ENCODE results near the gene INSR.
"Not testable (repeated sequence)": the region's sequence is repeated elsewhere in the genome, so short reads cannot be mapped to it uniquely, and the experiment has no call there.

Gene INSR

GRCh38 chr19:7257148-7258040 lies 36.8 kb downstream of the INSR start:
- no peak for DNase-seq

- no peak for DNase-seq
These were observed 38.6 kb downstream of the INSR start for GRCh38 chr19:7255631-7256030.

DNA sequence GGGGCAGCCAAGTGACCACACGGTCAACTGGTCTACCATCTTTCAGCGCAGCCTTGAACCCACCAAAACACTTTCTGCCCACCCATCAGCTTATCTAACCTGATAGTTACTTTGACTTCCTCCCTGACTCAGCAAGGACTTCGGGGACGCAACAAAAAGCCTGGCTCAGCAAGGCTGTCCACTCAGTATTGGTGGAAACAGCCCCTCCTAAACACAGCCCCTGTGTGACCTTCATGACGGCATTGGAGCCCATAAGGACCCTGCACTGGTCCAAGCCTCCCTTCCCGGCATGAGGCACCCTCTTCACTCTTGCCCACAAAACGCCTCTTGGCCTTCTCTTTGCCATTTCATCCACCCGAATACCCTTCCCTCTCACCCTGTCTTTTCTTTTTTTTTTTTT lies 39.1 kb downstream of the INSR start:
- no peak for DNase-seq

DNA sequence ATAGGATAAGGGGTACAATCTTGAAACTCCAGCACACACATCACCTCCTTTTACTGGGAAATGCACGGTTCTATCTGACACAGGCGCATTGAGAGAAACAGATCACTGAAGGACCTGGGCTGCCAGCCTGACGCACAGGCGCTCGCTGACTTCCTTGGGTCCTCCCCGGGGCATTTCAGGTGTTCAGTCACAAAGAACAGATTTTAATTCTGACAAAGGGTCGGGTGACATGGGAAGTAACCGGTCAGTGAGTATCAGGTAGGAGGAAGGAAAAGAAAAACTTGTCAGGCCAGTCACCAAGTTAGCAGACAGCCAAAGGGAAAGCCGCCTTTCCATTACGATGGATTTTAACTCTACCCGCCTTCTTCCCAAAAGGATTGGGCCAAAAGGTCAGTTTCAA lies 39.6 kb downstream of the INSR start:
- DNase-seq: no peak

DNA sequence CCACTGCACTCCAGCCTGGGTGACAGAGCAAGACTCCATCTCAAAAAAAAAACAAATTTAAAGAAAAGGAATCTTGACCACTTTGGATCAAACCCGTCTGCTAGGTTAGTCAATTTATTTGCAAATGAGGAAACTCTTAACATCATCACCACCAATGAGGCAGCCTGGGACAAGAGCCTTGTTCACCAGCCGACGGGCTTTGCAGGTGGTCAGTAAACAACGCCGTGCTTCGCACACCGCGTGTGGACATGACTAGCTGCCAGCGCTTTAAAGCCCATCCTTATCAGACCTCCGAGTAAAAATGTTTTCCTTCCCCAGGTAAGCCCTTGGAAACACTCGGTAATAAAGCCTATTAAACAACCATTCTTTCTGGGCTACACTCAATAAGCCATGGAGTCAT lies 41.9 kb downstream of the INSR start:
- no peak for DNase-seq

GRCh38 chr19:7251494-7251893 lies 42.7 kb downstream of the INSR start:
- DNase-seq: no peak

DNA sequence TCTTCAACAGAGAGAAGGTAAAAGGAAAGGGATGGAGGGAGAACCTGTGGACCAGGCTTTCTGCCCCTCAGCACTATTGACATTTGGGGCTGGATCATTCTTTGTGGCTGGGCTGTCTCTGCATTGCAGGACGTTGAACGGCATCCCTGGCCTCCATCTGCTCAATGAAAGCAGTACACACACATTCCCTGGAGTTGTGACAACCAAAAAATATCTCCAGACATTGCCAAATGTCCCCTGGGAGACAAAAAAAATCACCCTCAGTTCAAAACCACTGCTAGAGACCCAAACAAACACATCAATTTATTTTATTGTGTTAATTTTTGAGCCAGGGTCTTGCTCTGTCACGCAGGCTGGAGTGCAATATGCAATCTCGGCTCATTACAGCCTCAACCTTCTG lies 43.3 kb downstream of the INSR start:
- DNase-seq: no peak

- no peak for DNase-seq
These were observed 44.1 kb downstream of the INSR start for GRCh38 chr19:7250057-7250596.

DNA sequence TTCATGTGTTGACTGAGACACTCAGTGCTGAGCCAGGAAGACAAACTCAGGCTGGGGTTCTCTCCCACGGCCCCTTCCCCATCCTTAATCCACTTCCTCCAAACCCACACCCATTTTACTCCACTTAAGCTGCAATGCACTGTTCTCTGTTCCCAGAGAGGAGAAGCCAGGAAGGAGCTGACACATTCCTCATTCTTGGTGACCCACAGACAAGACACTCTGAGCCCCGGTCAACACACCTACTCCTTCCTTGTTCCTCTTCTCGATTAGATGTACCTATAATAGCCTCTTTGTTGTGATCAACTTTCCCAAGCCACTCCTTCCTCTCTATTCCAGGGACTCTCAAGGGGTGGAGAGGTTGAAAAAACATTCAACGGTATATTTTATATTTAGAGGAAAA lies 47.1 kb downstream of the INSR start:
- no peak for DNase-seq

GRCh38 chr19:7246601-7247000 lies 47.6 kb downstream of the INSR start:
- no peak for DNase-seq

- no peak for DNase-seq
These were observed 51.5 kb downstream of the INSR start for GRCh38 chr19:7242601-7243258.

DNA sequence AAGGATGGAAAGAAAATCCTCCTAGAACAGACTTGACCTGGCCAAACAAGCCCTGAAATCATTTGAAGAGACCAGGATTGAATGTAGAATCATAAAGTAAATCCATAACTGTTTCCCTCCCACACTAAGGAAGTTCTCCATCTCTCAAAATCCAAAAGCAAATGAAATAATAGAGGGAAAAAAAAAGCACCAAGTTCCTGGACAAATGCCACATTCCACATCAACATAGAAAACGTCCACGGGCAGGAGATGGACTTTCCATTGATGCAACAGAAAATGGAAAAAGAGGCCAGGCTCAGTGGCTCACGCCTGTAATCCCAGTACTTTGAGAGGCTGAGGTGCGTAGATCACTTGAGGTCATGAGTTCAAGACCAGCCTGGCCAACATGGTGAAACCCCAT lies 56.2 kb downstream of the INSR start:
- DNase-seq: no peak

- no peak for DNase-seq
These were observed 58.1 kb downstream of the INSR start for GRCh38 chr19:7236153-7236552.

DNA sequence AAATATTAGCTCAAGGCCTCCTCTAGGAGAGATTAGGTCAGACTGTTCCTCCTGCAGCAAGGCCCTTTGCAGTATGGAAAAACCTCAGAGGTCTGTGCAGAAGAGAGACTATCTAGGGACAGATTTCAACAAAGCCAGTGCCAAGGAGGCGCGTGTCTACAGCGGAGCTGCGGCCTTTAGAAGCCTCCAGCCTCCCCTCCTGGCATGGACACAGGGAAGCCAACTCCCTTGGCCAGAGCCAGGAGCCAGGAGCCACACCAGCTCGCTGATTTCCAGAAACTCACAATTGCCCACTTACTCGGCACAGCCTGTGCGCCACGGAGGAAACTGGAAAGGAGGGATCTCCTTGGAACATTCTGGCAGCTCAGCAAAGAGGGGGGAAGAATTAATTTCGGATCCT lies 63.4 kb downstream of the INSR start:
- no peak for DNase-seq

DNA sequence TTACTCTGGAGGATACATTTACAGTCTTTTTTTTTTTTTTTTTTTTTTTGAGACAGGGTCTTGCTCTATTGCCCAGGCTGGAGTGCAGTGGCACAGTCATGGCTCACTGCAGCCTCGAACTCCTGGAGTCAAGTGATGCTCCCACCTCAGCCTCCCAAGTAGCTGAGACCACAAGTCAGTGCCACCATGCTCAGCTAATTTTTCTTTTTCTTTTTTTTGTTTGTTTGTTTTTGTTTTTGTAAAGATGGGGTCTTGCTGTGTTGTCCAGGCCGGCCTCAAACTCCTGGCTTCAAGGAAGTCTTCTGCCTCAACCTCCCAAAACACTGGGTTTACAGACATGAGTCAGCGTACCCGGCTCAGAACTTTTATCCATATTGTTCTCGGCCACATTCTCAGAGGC lies 64.5 kb downstream of the INSR start:
- DNase-seq: no peak

DNA sequence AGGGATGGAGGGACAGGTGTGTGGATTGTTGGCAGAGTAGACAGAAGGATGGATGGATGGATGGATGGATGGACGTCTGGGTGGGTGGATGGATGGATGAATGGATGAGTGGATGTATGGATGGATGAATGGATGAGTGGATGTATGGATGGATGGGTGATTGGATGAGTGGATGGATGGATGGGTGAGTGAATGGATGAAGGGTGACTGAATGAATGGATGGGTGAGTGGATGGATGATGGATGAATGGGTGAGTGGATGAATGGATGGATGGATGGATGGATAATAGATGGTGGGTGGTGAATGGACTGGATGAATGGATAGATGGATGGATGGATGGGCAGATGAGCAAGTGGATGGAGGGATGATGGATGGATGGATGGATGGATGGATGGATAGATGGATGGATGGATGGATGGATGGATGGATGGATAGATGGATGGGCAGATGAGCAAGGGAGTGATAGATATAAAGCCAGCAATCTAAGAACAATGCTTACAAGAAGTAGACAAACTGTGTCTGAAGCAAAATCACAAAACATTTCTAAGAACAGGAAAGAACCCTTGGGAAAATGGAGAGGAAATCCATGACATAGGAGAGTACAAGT lies 65.2 kb downstream of the INSR start:
- DNase-seq: no peak

DNA sequence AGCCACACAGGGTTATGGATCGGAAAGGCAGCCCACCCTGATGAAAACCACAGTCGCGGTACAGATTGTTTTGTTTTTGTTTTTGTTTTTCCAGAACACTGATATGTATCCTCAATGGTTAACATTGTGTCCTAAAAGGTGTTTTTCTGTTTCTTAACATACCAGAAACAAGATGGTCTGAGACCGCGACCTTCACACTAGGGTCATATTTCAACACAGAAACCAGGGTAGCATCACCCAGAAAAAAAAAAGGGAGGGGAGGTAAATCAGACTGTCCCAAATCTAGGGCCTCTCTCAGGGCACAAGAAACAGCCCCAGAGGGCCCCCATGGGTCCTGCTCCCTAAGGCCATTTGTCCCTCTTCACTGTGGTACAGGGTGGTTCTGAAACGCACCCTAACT lies 66.5 kb downstream of the INSR start:
- no peak for DNase-seq

- DNase-seq: not testable (repeated sequence)
These were observed 67.1 kb downstream of the INSR start for GRCh38 chr19:7227149-7227548.

DNA sequence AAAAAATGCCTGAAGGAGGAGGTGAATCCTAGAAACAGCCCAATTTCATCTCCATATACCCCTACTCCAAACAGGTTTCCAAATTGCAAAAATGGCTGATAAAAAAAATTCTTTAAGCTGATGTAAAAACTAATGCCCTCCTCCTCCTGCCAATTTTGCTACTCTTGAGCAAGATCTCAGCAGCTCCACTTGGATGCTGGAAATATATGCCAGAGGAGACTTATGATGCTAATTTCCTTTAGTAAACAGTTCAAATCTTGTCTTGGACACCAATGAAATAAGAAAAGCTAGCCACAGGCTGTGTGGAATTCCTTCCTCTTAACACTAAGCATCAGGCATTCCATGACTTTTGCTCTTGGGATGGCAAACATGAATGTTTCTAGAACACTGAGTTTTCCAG lies 67.5 kb downstream of the INSR start:
- DNase-seq: no peak

DNA sequence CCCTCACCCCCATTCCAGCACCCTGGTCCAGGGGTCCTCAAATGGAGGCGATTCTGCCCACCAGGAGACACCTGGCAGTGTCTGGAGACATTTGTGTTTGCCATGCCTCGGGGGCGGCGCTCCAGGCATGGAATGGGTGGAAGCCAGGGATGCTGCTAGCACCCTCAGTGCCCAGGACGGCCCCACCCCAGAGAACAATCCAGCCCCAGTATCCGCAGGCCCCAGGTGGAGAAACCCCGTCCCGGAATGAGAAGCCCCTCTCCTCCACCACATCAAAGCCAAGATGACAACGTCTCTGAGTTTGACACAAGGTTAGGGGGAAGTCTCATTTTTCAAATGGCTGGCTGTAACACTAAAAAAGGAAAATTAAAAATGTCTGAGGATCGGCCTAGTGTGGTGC lies 68.5 kb downstream of the INSR start:
- DNase-seq: no peak

DNA sequence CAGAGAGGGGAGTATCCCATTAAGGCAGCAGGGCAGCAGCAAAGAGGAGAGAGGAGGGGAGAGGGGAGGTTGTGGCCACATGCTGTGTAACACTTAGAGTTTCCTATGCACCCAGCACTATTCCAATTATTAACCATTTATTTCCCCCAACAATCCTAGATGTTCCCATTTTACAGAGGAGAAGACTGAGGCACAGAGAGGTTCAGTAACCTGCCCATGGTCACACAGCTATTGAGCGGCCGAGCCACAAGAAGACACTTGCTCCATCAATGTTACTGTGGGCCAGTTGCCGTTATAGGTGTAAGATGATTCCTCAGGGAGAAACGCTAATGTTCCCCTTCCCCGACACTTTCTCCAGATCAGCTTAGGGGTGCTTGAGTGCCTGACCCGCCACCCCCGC lies 69.2 kb downstream of the INSR start:
- no peak for DNase-seq

- no peak for DNase-seq
These were observed 70.0 kb downstream of the INSR start for GRCh38 chr19:7224209-7224686.

GRCh38 chr19:7223429-7223828 lies 70.8 kb downstream of the INSR start:
- no peak for DNase-seq

GRCh38 chr19:7219056-7219455 lies 75.2 kb downstream of the INSR start:
- DNase-seq: no peak
